GM19467 (cell line): ENCODE results near the gene TSHZ2.

Experiments used
- ATAC-seq: cut with Tn5 transposase; IDR thresholded peaks from one replicate; pipeline ENCODE4 v1.9.1; 2021; ENCODE audit warnings: mild to moderate bottlenecking, moderate library complexity; ENCODE audit not compliant: unreplicated experiment

Gene TSHZ2

GRCh38 chr20:53265304-53265875, 293.2 kb downstream of the TSHZ2 start:
- no peak for ATAC-seq

GRCh38 chr20:53269380-53269779, 297.2 kb downstream of the TSHZ2 start:
- no peak for ATAC-seq

- no peak for ATAC-seq
Observed at GRCh38 chr20:53270792-53271375, 298.7 kb downstream of the TSHZ2 start.

GRCh38 chr20:53274365-53274764, 302.2 kb downstream of the TSHZ2 start:
- ATAC-seq = no peak

- no peak for ATAC-seq
Observed at GRCh38 chr20:53274807-53275206, 302.6 kb downstream of the TSHZ2 start.

- no peak for ATAC-seq
Observed at GRCh38 chr20:53276143-53276542, 304.0 kb downstream of the TSHZ2 start.

- no peak for ATAC-seq
Observed at GRCh38 chr20:53278555-53278954, 306.4 kb downstream of the TSHZ2 start.

- ATAC-seq = no peak
Observed at GRCh38 chr20:53279735-53280134, 307.6 kb downstream of the TSHZ2 start.

GRCh38 chr20:53281557-53282117, 309.5 kb downstream of the TSHZ2 start:
- ATAC-seq = no peak

GRCh38 chr20:53282217-53282955, 310.2 kb downstream of the TSHZ2 start:
- ATAC-seq = no peak

- ATAC-seq = no peak
Observed at GRCh38 chr20:53283011-53283410, 310.9 kb downstream of the TSHZ2 start.

GRCh38 chr20:53283597-53283996, 311.4 kb downstream of the TSHZ2 start:
- no peak for ATAC-seq

- ATAC-seq = no peak
Observed at GRCh38 chr20:53284256-53284655, 312.1 kb downstream of the TSHZ2 start.

- no peak for ATAC-seq
Observed at GRCh38 chr20:53284696-53285095, 312.5 kb downstream of the TSHZ2 start.

- ATAC-seq = no peak
Observed at GRCh38 chr20:53287357-53288042, 315.3 kb downstream of the TSHZ2 start.

- no peak for ATAC-seq
Observed at GRCh38 chr20:53291548-53291947, 319.4 kb downstream of the TSHZ2 start.

- ATAC-seq = no peak
Observed at GRCh38 chr20:53292347-53292746, 320.2 kb downstream of the TSHZ2 start.

GRCh38 chr20:53294804-53295203, 322.6 kb downstream of the TSHZ2 start:
- ATAC-seq = no peak

GRCh38 chr20:53296025-53296424, 323.9 kb downstream of the TSHZ2 start:
- no peak for ATAC-seq

- ATAC-seq = no peak
Observed at GRCh38 chr20:53296451-53297153, 324.4 kb downstream of the TSHZ2 start.

- no peak for ATAC-seq
Observed at GRCh38 chr20:53297154-53297529, 325.0 kb downstream of the TSHZ2 start.
